NT2/D1 (cell line): ENCODE measurements around the gene CALHM3.

Experiments used
- SUZ12 ChIP-seq: IDR thresholded peaks from 2 replicates; pipeline ENCODE4 v1.6.1; 2011; ENCODE audit not compliant: insufficient read length, insufficient read depth; ENCODE audit errors: extremely low read depth
- YY1 ChIP-seq: IDR thresholded peaks from 2 replicates; pipeline ENCODE4 v1.6.1; 2011; ENCODE audit not compliant: insufficient read length, insufficient read depth
- ZNF274 ChIP-seq: IDR thresholded peaks from 2 replicates; pipeline ENCODE4 v1.6.1; 2011; ENCODE audit warnings: mild to moderate bottlenecking, low read depth, low read length

DNA sequence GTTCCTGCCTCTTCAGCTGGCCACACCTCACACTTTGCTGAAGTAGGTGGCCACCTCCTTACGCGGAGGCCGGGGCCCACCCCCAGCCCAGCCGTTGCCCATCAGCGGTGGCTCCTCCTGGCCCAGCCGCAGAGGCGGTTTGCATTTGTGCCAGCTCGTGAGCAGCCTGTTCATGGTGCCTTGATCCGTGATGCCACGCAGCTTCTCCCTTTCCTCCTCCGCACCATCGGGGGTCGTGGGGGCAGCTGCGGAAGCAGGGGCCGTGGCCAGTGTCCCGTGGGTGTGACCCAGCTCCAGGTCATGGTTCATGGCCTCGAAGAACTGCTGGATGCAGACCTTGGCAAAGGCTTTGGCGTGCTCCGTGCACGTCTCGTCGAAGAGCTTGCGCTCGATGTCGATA lies 23.8 kb downstream of the CALHM3 start:
- TF ChIP-seq YY1 (no peak), ZNF274 (no peak), SUZ12 (no peak)
